OCI-LY7 (cell line): Measurements from ENCODE around the gene GPR119. TPM values are rescaled to one million over a fixed set of nuclear protein-coding genes. Genes with fewer than 3 reads are reported as not detected.
A peak's percentile ranks its signal among the peaks of the same experiment; 100 is the strongest.

ENCODE experiments used
- BruUV-seq: library from RNA; stranded (reverse); fragments of 400-500 nt; replicated peaks from 2 replicates; lab custom pipeline; 2021; lab: Mats Ljungman, UMichigan
- CTCF ChIA-PET: fragments of 300-600 bp; sonication (Branson Sonifier 250); formaldehyde crosslinking; loops from one replicate; lab custom pipeline; 2022; ENCODE audit warnings: antibody characterized with exemption; ENCODE audit not compliant: unreplicated experiment; lab: Charles Lee
- POLR2A ChIA-PET: fragments of 300-600 bp; sonication (Branson Sonifier 250); formaldehyde crosslinking; loops from one replicate; lab custom pipeline; 2022; ENCODE audit warnings: antibody characterized with exemption; lab: Charles Lee
- DNase-seq: peaks from one replicate; pipeline ENCODE4 v3.0.0-alpha.2; 2015; ENCODE audit warnings: low spot score
- H2AFZ ChIP-seq: fragments of 200-600 bp; sonication (generic), shearing (Covaris generic); 2 replicates; pipeline ENCODE4 v1.6.1; 2014; ENCODE audit warnings: mild to moderate bottlenecking, antibody characterized with exemption, low read length, moderate library complexity
- H3K27ac ChIP-seq: fragments of 200-600 bp; sonication (generic); 2 replicates; pipeline ENCODE4 v1.5.1; 2014; ENCODE audit warnings: mixed run types, low read depth, mild to moderate bottlenecking, moderate library complexity, low read length, inconsistent platforms; ENCODE audit not compliant: poor library complexity, severe bottlenecking
- H3K36me3 ChIP-seq: fragments of 200-600 bp; sonication (generic); 2 replicates; pipeline ENCODE4 v1.6.1; 2014; ENCODE audit warnings: mild to moderate bottlenecking, antibody characterized with exemption, low read length, moderate library complexity, mixed read lengths; ENCODE audit not compliant: insufficient read depth
- H3K4me1 ChIP-seq: fragments of 200-600 bp; sonication (generic); 2 replicates; pipeline ENCODE4 v1.5.1; 2014; ENCODE audit warnings: mild to moderate bottlenecking, low read length; ENCODE audit not compliant: insufficient read depth, poor library complexity, severe bottlenecking
- H3K4me2 ChIP-seq: fragments of 200-600 bp; sonication (generic); 2 replicates; pipeline ENCODE4 v1.6.1; 2014; ENCODE audit warnings: mild to moderate bottlenecking, low read length
- H3K4me3 ChIP-seq: fragments of 200-600 bp; sonication (generic); 2 replicates; pipeline ENCODE4 v1.5.1; 2014; ENCODE audit warnings: mild to moderate bottlenecking, low read depth, low read length; ENCODE audit not compliant: poor library complexity, severe bottlenecking
- H3K79me2 ChIP-seq: fragments of 200-600 bp; sonication (generic); 2 replicates; pipeline ENCODE4 v1.6.1; 2016; ENCODE audit warnings: low read depth, mild to moderate bottlenecking, low read length, moderate library complexity, mixed read lengths; ENCODE audit not compliant: insufficient read depth
- H3K9me2 ChIP-seq: fragments of 200-600 bp; sonication (generic); 2 replicates; pipeline ENCODE4 v1.6.1; 2016; ENCODE audit warnings: mild to moderate bottlenecking, low read length, mixed read lengths; ENCODE audit not compliant: insufficient read depth
- H3K9me3 ChIP-seq: fragments of 200-600 bp; sonication (generic); 2 replicates; pipeline ENCODE4 v1.6.1; 2014; ENCODE audit warnings: mild to moderate bottlenecking, mixed run types, low read length, mixed read lengths
- H4K20me1 ChIP-seq: fragments of 200-600 bp; sonication (generic); 2 replicates; pipeline ENCODE4 v1.6.1; 2014; ENCODE audit warnings: mild to moderate bottlenecking, antibody characterized with exemption, low read length, moderate library complexity, mixed read lengths; ENCODE audit not compliant: insufficient read depth
- EZH2phosphoT487 ChIP-seq: fragments of 200-600 bp; sonication (generic); IDR thresholded peaks from 2 replicates; pipeline ENCODE4 v1.6.1; 2018; ENCODE audit warnings: low read depth, borderline replicate concordance, mild to moderate bottlenecking, mixed run types, antibody characterized with exemption, low read length, moderate library complexity, mixed read lengths
- intact Hi-C: fragments of 100-400 bp; cut with micrococcal nuclease; formaldehyde crosslinking; loops from one replicate; pipeline ENCODE4 v1.10.0; 2022; ENCODE audit not compliant: unreplicated experiment
- total RNA-seq, 2 experiments: library from RNA; depleted of rRNA in 1 of 2; stranded (reverse); fragments of >200 nt in 1 of 2; shearing (Covaris generic) in 1 of 2; gene quantifications; 2 replicates each; pipeline ENCODE4 v1.2.3, GENCODE V29; 2014 to 2022
- TF ChIP-seq, protein P1 (sequence below): fragments of 200-600 bp; sonication (generic); conservative IDR thresholded peaks from 2 replicates; pipeline ENCODE4 v1.5.1; 2014; ENCODE audit warnings: mild to moderate bottlenecking, antibody characterized with exemption, low read length, moderate library complexity, mixed read lengths

The GPR119 gene
- total RNA-seq, 2 experiments from 2014 or later = not detected

DNA sequence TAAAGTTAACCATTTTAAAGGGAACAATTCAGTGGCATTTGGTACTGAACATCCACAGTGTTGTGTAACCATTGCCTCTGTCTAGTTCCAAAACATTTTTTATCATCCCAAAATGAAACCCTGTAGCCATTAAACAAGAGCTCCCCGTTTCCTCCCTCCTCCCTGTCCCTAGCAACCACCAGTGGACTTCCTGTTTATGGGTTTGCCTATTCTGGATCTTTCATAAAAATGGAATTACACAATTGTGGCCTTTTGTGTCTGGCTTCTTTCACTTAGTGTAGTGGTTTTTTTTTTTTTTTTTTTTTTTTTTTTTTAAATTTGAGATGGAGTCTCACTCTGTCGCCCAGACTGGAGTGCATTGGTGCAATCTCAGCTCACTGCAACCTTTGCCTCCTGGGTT, 27.9 kb upstream of the GPR119 start:
- POLR2A ChIA-PET = interaction anchor here (0.6 to 1.6 kb wide), 3 partner anchors 9 to 130 kb away, joined by 3 to 4 read pairs (median 3); no protein-coding TSS in a partner anchor
- Histone ChIP-seq H3K27ac (no peak overlapping the region), H3K4me2 (no peak overlapping the region), H3K79me2 (no peaks in the 10 kb centered on the region), H3K9me3 (no peaks in the 10 kb centered on the region), H4K20me1 (no peaks in the 10 kb centered on the region), H3K9me2 (no peaks in the 10 kb centered on the region), H2AFZ (no peak overlapping the region), H3K36me3 (peaks cover 29% of the 10 kb centered on the region), H3K4me1 (no peaks in the 10 kb centered on the region), H3K4me3 (no peak overlapping the region)
- no TSS peak for BruUV-seq
- intact Hi-C loops = no loop called here
- DNase-seq = no peak
- TF ChIP-seq EZH2phosphoT487 = no peak
- TF ChIP-seq, protein P1, sequence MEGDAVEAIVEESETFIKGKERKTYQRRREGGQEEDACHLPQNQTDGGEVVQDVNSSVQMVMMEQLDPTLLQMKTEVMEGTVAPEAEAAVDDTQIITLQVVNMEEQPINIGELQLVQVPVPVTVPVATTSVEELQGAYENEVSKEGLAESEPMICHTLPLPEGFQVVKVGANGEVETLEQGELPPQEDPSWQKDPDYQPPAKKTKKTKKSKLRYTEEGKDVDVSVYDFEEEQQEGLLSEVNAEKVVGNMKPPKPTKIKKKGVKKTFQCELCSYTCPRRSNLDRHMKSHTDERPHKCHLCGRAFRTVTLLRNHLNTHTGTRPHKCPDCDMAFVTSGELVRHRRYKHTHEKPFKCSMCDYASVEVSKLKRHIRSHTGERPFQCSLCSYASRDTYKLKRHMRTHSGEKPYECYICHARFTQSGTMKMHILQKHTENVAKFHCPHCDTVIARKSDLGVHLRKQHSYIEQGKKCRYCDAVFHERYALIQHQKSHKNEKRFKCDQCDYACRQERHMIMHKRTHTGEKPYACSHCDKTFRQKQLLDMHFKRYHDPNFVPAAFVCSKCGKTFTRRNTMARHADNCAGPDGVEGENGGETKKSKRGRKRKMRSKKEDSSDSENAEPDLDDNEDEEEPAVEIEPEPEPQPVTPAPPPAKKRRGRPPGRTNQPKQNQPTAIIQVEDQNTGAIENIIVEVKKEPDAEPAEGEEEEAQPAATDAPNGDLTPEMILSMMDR = no peak
- CTCF ChIA-PET = no interaction called here

- Histone ChIP-seq H3K9me2 (no peaks in the 10 kb centered on the region), H3K4me3 (peak overlapping the region; percentile 94), H3K36me3 (peaks cover 7% of the 10 kb centered on the region), H3K79me2 (no peaks in the 10 kb centered on the region; the same call in 1 of the 2 replicates), H4K20me1 (no peaks in the 10 kb centered on the region), H3K9me3 (no peaks in the 10 kb centered on the region), H2AFZ (peak overlapping the region; percentile 71; the same call in 1 of the 2 replicates), H3K4me1 (peaks cover 4% of the 10 kb centered on the region), H3K27ac (no peak overlapping the region), H3K4me2 (peak overlapping the region; percentile 83)
- intact Hi-C loops = loop anchor here (5.0 to 10.0 kb wide), 2 partner anchors 70 to 137 kb away; partner anchors contain the start of gene ZNF280C
- ChIA-PET CTCF (no interaction called here), POLR2A (interaction anchor here (0.6 to 1.5 kb wide), 6 partner anchors 10 to 63 kb away, joined by 3 to 5 read pairs (median 4); partner anchors contain the start of gene SLC25A14)
- no peak for DNase-seq
- TSS peak; percentile 78 for BruUV-seq
- TF ChIP-seq, protein P1 = no peak
- no peak for TF ChIP-seq EZH2phosphoT487
These were observed 16.8 kb upstream of the GPR119 start for GRCh38 chrX:130402208-130402684.
